HepG2 (cell line): ENCODE data around the gene RFTN1.

Source experiments
- CBX5 ChIP-seq: sonication (generic); formaldehyde crosslinking; IDR thresholded peaks from 2 replicates; pipeline ENCODE4 v1.4.0; 2020; ENCODE audit warnings: missing genetic modification reagents, borderline replicate concordance
- POLR2A ChIP-seq, 2 experiments: IDR thresholded peaks; 2 replicates each; pipeline ENCODE4 v1.6.1; 2011; ENCODE audit warnings: low read depth in 2 of 2, low read length in 2 of 2, mild to moderate bottlenecking in 1 of 2, moderate library complexity in 1 of 2; ENCODE audit not compliant: insufficient read depth in 1 of 2
- POLR2AphosphoS5 ChIP-seq: IDR thresholded peaks from 2 replicates; pipeline ENCODE4 v1.6.1; 2012; ENCODE audit warnings: low read depth, low read length
- SIN3A ChIP-seq: IDR thresholded peaks from 2 replicates; pipeline ENCODE4 v1.6.1; 2011; ENCODE audit warnings: low read depth, mild to moderate bottlenecking, control low read depth, low read length, borderline replicate concordance
- ZBTB8A ChIP-seq: sonication (generic); formaldehyde crosslinking; IDR thresholded peaks from 2 replicates; pipeline ENCODE4 v1.4.0; 2020; ENCODE audit warnings: mild to moderate bottlenecking, low read depth, missing genetic modification reagents, borderline replicate concordance
- ZNF12 ChIP-seq: sonication (generic); formaldehyde crosslinking; IDR thresholded peaks from 2 replicates; pipeline ENCODE4 v1.5.0; 2020; ENCODE audit warnings: missing genetic modification reagents
- ZNF33A ChIP-seq: sonication (generic); formaldehyde crosslinking; IDR thresholded peaks from 2 replicates; pipeline ENCODE4 v1.5.1; 2020; ENCODE audit warnings: missing genetic modification reagents, mild to moderate bottlenecking, moderate library complexity, borderline replicate concordance
- ZNF549 ChIP-seq: sonication (generic); formaldehyde crosslinking; IDR thresholded peaks from 2 replicates; pipeline ENCODE4 v1.5.0; 2020; ENCODE audit warnings: missing genetic modification reagents
- ZNF644 ChIP-seq: IDR thresholded peaks from 2 replicates; pipeline ENCODE4 v1.6.1; 2016; ENCODE audit warnings: low read depth
- TF ChIP-seq, protein P1 (sequence below): sonication (generic); formaldehyde crosslinking; IDR thresholded peaks from 2 replicates; pipeline ENCODE4 v1.5.0; 2020; ENCODE audit warnings: mild to moderate bottlenecking, missing genetic modification reagents, moderate library complexity
- TF ChIP-seq, protein P2 (sequence below): sonication (generic); formaldehyde crosslinking; IDR thresholded peaks from 2 replicates; pipeline ENCODE4 v1.5.0; 2020; ENCODE audit warnings: mild to moderate bottlenecking, missing genetic modification reagents, borderline replicate concordance

DNA sequence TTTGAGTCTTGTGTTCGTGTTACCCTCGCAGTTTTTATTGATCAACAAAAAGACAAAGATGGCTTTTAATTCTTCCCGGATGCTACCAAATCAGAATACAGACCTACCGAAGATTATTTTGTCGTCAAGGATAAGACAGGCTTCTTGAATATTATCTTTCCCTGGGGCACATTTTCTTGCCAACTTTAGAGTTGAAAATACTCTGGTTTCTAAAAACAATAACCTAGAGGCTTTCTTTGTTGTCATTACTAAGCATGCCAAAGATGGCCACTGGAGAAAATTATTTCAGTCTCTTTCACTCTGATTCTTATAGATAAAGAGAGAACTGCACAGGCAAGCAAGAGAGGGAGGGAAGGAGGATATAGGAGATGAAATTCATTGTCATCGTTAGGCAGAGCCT is 214.6 kb downstream of the RFTN1 start:
- no peak for TF ChIP-seq ZNF549 (CRISPR knock-in tag)
- no peak for TF ChIP-seq ZNF12 (CRISPR knock-in tag)
- TF ChIP-seq ZNF644 = no peak
- TF ChIP-seq POLR2AphosphoS5 = no peak
- TF ChIP-seq, protein P1, sequence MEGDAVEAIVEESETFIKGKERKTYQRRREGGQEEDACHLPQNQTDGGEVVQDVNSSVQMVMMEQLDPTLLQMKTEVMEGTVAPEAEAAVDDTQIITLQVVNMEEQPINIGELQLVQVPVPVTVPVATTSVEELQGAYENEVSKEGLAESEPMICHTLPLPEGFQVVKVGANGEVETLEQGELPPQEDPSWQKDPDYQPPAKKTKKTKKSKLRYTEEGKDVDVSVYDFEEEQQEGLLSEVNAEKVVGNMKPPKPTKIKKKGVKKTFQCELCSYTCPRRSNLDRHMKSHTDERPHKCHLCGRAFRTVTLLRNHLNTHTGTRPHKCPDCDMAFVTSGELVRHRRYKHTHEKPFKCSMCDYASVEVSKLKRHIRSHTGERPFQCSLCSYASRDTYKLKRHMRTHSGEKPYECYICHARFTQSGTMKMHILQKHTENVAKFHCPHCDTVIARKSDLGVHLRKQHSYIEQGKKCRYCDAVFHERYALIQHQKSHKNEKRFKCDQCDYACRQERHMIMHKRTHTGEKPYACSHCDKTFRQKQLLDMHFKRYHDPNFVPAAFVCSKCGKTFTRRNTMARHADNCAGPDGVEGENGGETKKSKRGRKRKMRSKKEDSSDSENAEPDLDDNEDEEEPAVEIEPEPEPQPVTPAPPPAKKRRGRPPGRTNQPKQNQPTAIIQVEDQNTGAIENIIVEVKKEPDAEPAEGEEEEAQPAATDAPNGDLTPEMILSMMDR (CRISPR knock-in tag) = no peak
- TF ChIP-seq ZBTB8A (CRISPR knock-in tag) = no peak
- no peak for TF ChIP-seq SIN3A
- TF ChIP-seq, protein P2, sequence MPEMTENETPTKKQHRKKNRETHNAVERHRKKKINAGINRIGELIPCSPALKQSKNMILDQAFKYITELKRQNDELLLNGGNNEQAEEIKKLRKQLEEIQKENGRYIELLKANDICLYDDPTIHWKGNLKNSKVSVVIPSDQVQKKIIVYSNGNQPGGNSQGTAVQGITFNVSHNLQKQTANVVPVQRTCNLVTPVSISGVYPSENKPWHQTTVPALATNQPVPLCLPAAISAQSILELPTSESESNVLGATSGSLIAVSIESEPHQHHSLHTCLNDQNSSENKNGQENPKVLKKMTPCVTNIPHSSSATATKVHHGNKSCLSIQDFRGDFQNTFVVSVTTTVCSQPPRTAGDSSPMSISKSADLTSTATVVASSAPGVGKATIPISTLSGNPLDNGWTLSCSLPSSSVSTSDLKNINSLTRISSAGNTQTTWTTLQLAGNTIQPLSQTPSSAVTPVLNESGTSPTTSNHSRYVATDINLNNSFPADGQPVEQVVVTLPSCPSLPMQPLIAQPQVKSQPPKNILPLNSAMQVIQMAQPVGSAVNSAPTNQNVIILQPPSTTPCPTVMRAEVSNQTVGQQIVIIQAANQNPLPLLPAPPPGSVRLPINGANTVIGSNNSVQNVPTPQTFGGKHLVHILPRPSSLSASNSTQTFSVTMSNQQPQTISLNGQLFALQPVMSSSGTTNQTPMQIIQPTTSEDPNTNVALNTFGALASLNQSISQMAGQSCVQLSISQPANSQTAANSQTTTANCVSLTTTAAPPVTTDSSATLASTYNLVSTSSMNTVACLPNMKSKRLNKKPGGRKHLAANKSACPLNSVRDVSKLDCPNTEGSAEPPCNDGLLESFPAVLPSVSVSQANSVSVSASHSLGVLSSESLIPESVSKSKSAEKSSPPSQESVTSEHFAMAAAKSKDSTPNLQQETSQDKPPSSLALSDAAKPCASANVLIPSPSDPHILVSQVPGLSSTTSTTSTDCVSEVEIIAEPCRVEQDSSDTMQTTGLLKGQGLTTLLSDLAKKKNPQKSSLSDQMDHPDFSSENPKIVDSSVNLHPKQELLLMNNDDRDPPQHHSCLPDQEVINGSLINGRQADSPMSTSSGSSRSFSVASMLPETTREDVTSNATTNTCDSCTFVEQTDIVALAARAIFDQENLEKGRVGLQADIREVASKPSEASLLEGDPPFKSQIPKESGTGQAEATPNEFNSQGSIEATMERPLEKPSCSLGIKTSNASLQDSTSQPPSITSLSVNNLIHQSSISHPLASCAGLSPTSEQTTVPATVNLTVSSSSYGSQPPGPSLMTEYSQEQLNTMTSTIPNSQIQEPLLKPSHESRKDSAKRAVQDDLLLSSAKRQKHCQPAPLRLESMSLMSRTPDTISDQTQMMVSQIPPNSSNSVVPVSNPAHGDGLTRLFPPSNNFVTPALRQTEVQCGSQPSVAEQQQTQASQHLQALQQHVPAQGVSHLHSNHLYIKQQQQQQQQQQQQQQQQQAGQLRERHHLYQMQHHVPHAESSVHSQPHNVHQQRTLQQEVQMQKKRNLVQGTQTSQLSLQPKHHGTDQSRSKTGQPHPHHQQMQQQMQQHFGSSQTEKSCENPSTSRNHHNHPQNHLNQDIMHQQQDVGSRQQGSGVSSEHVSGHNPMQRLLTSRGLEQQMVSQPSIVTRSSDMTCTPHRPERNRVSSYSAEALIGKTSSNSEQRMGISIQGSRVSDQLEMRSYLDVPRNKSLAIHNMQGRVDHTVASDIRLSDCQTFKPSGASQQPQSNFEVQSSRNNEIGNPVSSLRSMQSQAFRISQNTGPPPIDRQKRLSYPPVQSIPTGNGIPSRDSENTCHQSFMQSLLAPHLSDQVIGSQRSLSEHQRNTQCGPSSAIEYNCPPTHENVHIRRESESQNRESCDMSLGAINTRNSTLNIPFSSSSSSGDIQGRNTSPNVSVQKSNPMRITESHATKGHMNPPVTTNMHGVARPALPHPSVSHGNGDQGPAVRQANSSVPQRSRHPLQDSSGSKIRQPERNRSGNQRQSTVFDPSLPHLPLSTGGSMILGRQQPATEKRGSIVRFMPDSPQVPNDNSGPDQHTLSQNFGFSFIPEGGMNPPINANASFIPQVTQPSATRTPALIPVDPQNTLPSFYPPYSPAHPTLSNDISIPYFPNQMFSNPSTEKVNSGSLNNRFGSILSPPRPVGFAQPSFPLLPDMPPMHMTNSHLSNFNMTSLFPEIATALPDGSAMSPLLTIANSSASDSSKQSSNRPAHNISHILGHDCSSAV = no peak
- no peak for TF ChIP-seq POLR2A (IDR thresholded peaks at IDR 0.05; ENCODE audit: insufficient read depth in 1 of 2, low read depth in 2 of 2, low read length in 2 of 2)
- no peak for TF ChIP-seq CBX5 (CRISPR knock-in tag)
- no peak for TF ChIP-seq ZNF33A (CRISPR knock-in tag)
